Trophoblast cell (in vitro differentiated cells and primary cell): ENCODE data around the gene MAEA.
A peak's percentile ranks its signal among the peaks of the same experiment; 100 is the strongest.

Source experiments
- DNase-seq, 2 donors: peaks; one replicate each; pipeline ENCODE4 v3.0.0-alpha.2; 2016
- H2AFZ ChIP-seq: 2 replicates; pipeline ENCODE4 v1.6.1; 2013; ENCODE audit warnings: low read length, moderate library complexity, mild to moderate bottlenecking; ENCODE audit not compliant: insufficient read depth, poor library complexity
- H2AK5ac ChIP-seq: 2 replicates; pipeline ENCODE4 v1.6.1; 2013; ENCODE audit warnings: mild to moderate bottlenecking, low read length
- H2BK120ac ChIP-seq: 2 replicates; pipeline ENCODE4 v1.6.1; 2013; ENCODE audit warnings: low read length, mild to moderate bottlenecking, moderate library complexity; ENCODE audit not compliant: insufficient read depth, poor library complexity
- H2BK12ac ChIP-seq: 2 replicates; pipeline ENCODE4 v1.6.1; 2013; ENCODE audit warnings: mild to moderate bottlenecking, low read length, moderate library complexity
- H2BK5ac ChIP-seq: 2 replicates; pipeline ENCODE4 v1.6.1; 2013; ENCODE audit warnings: low read length, low read depth, moderate library complexity, mild to moderate bottlenecking; ENCODE audit not compliant: poor library complexity
- H3K14ac ChIP-seq: 2 replicates; pipeline ENCODE4 v1.6.1; 2013; ENCODE audit warnings: mild to moderate bottlenecking, low read length
- H3K18ac ChIP-seq: 2 replicates; pipeline ENCODE4 v1.6.1; 2013; ENCODE audit warnings: mild to moderate bottlenecking, low read length
- H3K23ac ChIP-seq: 2 replicates; pipeline ENCODE4 v1.6.1; 2013; ENCODE audit warnings: low read length
- H3K27ac ChIP-seq: 2 replicates; pipeline ENCODE4 v1.5.1; 2013; ENCODE audit warnings: low read depth, mild to moderate bottlenecking, inconsistent platforms, low read length, moderate library complexity
- H3K27me3 ChIP-seq: 2 replicates; pipeline ENCODE4 v1.6.1; 2013; ENCODE audit warnings: inconsistent platforms, mild to moderate bottlenecking, low read length, moderate library complexity; ENCODE audit not compliant: insufficient read depth
- H3K36me3 ChIP-seq, 2 experiments: 1 replicate in 1 of 2; 2 replicates in 1 of 2; pipeline ENCODE4 v1.6.1; 2013; ENCODE audit warnings: low read length in 2 of 2, mild to moderate bottlenecking in 2 of 2, moderate library complexity in 1 of 2; ENCODE audit not compliant: insufficient read depth in 2 of 2, control insufficient read depth in 1 of 2
- H3K4ac ChIP-seq: 2 replicates; pipeline ENCODE4 v1.6.1; 2013; ENCODE audit warnings: low read depth, mild to moderate bottlenecking, low read length, moderate library complexity
- H3K4me1 ChIP-seq, 2 experiments: 1 replicate in 1 of 2; 2 replicates in 1 of 2; pipeline ENCODE4 v1.6.1; 2013; ENCODE audit warnings: low read length in 2 of 2, mild to moderate bottlenecking in 2 of 2, moderate library complexity in 1 of 2; ENCODE audit not compliant: insufficient read depth in 2 of 2, control insufficient read depth in 1 of 2
- H3K4me2 ChIP-seq: 2 replicates; pipeline ENCODE4 v1.6.1; 2013; ENCODE audit warnings: inconsistent platforms, mild to moderate bottlenecking, low read length, moderate library complexity
- H3K4me3 ChIP-seq: 2 replicates; pipeline ENCODE4 v1.5.1; 2013; ENCODE audit warnings: mild to moderate bottlenecking, low read depth, low read length, inconsistent platforms
- H3K79me1 ChIP-seq: one replicate; pipeline ENCODE4 v1.6.1; 2013; ENCODE audit warnings: low read length
- H3K79me2 ChIP-seq: 2 replicates; pipeline ENCODE4 v1.6.1; 2013; ENCODE audit warnings: low read length, mild to moderate bottlenecking; ENCODE audit not compliant: control insufficient read depth, insufficient read depth, poor library complexity
- H3K9ac ChIP-seq: 2 replicates; pipeline ENCODE4 v1.6.1; 2013; ENCODE audit warnings: mild to moderate bottlenecking, low read length
- H3K9me3 ChIP-seq: 2 replicates; pipeline ENCODE4 v1.6.1; 2013; ENCODE audit warnings: low read depth, mild to moderate bottlenecking, control low read depth, inconsistent platforms, low read length; ENCODE audit not compliant: insufficient read depth
- H4K12ac ChIP-seq: 2 replicates; pipeline ENCODE4 v1.6.1; 2013; ENCODE audit warnings: low read depth, mild to moderate bottlenecking, low read length, moderate library complexity
- H4K8ac ChIP-seq: 2 replicates; pipeline ENCODE4 v1.6.1; 2013; ENCODE audit warnings: low read depth, mild to moderate bottlenecking, low read length, moderate library complexity
- H4K91ac ChIP-seq: one replicate; pipeline ENCODE4 v1.6.1; 2013; ENCODE audit warnings: low read depth, mild to moderate bottlenecking, low read length, moderate library complexity
- WGBS: extraction: QIAGEN DNeasy Blood & Tissue Kit; methylation state at CpG from one replicate; pipeline ENCODE4 v1.1.7; 2013; ENCODE audit warnings: missing lambda C conversion rate; ENCODE audit not compliant: insufficient read length, insufficient coverage; ENCODE audit errors: extremely low coverage; 5-methylcytosine and 5-hydroxymethylcytosine counted together

Gene MAEA

DNA sequence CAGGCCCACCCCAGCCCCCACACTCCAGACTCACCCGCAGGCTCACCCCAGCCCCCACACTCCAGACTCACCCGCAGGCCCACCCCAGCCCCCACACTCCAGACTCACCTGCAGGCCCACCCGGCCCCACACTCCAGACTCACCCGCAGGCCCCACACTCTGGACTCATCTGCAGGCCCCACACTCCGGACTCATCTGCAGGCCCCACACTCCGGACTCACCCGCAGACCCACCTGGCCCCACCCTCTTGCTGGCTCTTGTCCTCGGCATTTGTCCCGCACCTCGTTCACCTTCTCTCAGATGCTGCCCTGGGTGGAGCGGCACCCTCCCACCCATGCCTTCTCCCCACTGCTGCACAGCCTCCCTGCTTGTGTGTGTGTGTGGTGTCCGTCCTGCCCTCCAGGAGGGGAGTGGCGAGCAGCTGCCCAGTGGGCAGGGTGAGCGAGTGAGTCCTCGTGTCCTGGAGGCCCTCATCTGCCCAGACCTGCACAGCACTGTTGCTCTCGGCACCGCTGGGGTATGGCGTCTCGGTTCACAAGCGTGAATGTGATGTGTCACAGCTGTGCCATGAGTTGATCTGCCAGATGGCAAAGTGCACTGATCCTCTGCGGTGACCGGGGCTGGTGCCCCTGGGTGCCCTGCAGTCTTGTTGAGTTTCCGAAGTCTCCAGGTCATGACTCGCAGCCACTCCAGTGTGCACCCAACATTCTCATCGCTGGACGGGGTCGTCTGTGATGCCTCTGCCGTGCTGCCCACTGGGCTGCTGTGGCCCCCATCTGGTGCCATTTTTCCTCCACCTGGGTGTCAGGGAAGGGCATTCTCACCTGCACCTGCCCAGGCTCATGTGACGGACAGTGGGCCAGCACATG, 27.7 kb downstream of the MAEA start:
- Histone ChIP-seq H3K4me2 (no peak overlapping the region), H3K4me1 (no peaks in the 10 kb centered on the region), H4K91ac (no peak overlapping the region), H3K79me2 (no peaks in the 10 kb centered on the region), H4K8ac (no peak overlapping the region), H4K12ac (no peak overlapping the region), H2AK5ac (no peak overlapping the region), H3K9ac (no peak overlapping the region), H3K36me3 (peaks cover 67 to 69% of the 10 kb centered on the region in 2 experiments), H3K4me3 (peak overlapping the region; percentile 14), H2AFZ (no peak overlapping the region), H3K27ac (no peak overlapping the region), H3K23ac (no peak overlapping the region), H3K4ac (no peak overlapping the region), H3K27me3 (no peaks in the 10 kb centered on the region), H3K9me3 (no peaks in the 10 kb centered on the region), H3K14ac (no peak overlapping the region), H2BK5ac (no peak overlapping the region), H3K79me1 (no peaks in the 10 kb centered on the region), H3K18ac (no peak overlapping the region), H2BK12ac (no peak overlapping the region), H2BK120ac (no peak overlapping the region)
- no CpG with 5 or more reads among the region's 29 CpGs for WGBS
- DNase-seq, result no peak

DNA sequence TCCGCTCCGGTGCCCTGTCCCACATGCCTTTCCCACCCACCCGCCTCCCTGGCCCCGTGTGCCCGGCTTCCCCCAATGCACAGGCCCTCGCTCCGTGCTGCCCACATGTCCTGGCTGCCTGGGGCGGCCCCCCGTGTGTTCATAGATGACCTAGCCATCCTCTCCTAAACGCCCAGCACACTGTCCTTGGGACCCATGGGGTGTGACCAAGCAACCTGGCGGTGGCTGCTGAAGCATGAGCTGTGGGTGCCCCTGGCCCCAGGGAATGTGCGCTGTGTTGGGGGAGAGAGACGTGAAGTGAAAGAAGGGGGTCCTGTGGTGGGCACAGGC, 28.3 kb downstream of the MAEA start:
- no peak overlapping the region for H2BK120ac ChIP-seq
- WGBS, result no CpG with 5 or more reads among the region's 13 CpGs
- no peak overlapping the region for H3K14ac ChIP-seq
- no peaks in the 10 kb centered on the region for H3K4me1 ChIP-seq
- H2BK5ac ChIP-seq, result no peak overlapping the region
- no peak overlapping the region for H3K27ac ChIP-seq
- H2AK5ac ChIP-seq, result no peak overlapping the region
- H3K79me1 ChIP-seq, result no peaks in the 10 kb centered on the region
- no peak overlapping the region for H3K9ac ChIP-seq
- H3K4ac ChIP-seq, result no peak overlapping the region
- H3K79me2 ChIP-seq, result no peaks in the 10 kb centered on the region
- no peak overlapping the region for H4K91ac ChIP-seq
- no peak overlapping the region for H2AFZ ChIP-seq
- H4K8ac ChIP-seq, result no peak overlapping the region
- no peak for DNase-seq
- no peaks in the 10 kb centered on the region for H3K9me3 ChIP-seq
- no peak overlapping the region for H2BK12ac ChIP-seq
- H3K23ac ChIP-seq, result no peak overlapping the region
- H3K18ac ChIP-seq, result no peak overlapping the region
- no peak overlapping the region for H3K4me2 ChIP-seq
- no peak overlapping the region for H4K12ac ChIP-seq
- H3K27me3 ChIP-seq, result no peaks in the 10 kb centered on the region
- H3K36me3 ChIP-seq, result peaks cover 64 to 66% of the 10 kb centered on the region in 2 experiments
- H3K4me3 ChIP-seq, result no peak overlapping the region

- H3K79me1 ChIP-seq, result no peaks in the 10 kb centered on the region
- WGBS, result no CpG with 5 or more reads among the region's 18 CpGs
- DNase-seq, result no peak
Observed at GRCh38 chr4:1318488-1319213, 29.0 kb downstream of the MAEA start.

GRCh38 chr4:1321486-1321885, 31.8 kb downstream of the MAEA start:
- H4K91ac ChIP-seq, result no peak overlapping the region
- H2AFZ ChIP-seq, result no peak overlapping the region
- peaks cover 64 to 69% of the 10 kb centered on the region in 2 experiments for H3K36me3 ChIP-seq
- WGBS, result no CpG with 5 or more reads among the region's 13 CpGs
- no peak overlapping the region for H3K14ac ChIP-seq
- H3K79me2 ChIP-seq, result no peaks in the 10 kb centered on the region
- no peaks in the 10 kb centered on the region for H3K79me1 ChIP-seq
- no peak overlapping the region for H3K4ac ChIP-seq
- no peaks in the 10 kb centered on the region for H3K27me3 ChIP-seq
- H2BK5ac ChIP-seq, result no peak overlapping the region
- no peak overlapping the region for H4K12ac ChIP-seq
- H3K18ac ChIP-seq, result no peak overlapping the region
- no peak overlapping the region for H2BK12ac ChIP-seq
- H3K9me3 ChIP-seq, result peaks cover 4% of the 10 kb centered on the region
- H3K4me2 ChIP-seq, result no peak overlapping the region
- no peak overlapping the region for H3K27ac ChIP-seq
- no peak overlapping the region for H3K4me3 ChIP-seq
- no peak overlapping the region for H3K23ac ChIP-seq
- no peak overlapping the region for H2AK5ac ChIP-seq
- H3K4me1 ChIP-seq, result peaks cover 0 to 3% of the 10 kb centered on the region in 2 experiments
- DNase-seq, result no peak
- no peak overlapping the region for H3K9ac ChIP-seq
- no peak overlapping the region for H4K8ac ChIP-seq
- no peak overlapping the region for H2BK120ac ChIP-seq

More at GRCh38 chr4:1318488-1319213, 29.0 kb downstream of the MAEA start:
- no peak overlapping the region for H4K91ac ChIP-seq
- peaks cover 0 to 1% of the 10 kb centered on the region in 2 experiments for H3K4me1 ChIP-seq
- no peak overlapping the region for H3K4ac ChIP-seq
- no peak overlapping the region for H3K4me2 ChIP-seq
- H3K9me3 ChIP-seq, result peaks cover under 1% of the 10 kb centered on the region
- no peak overlapping the region for H2BK120ac ChIP-seq
- H2AK5ac ChIP-seq, result no peak overlapping the region
- H3K27ac ChIP-seq, result no peak overlapping the region
- no peaks in the 10 kb centered on the region for H3K27me3 ChIP-seq
- no peak overlapping the region for H3K9ac ChIP-seq
- no peak overlapping the region for H3K23ac ChIP-seq
- peaks cover 63 to 65% of the 10 kb centered on the region in 2 experiments for H3K36me3 ChIP-seq
- H3K4me3 ChIP-seq, result no peak overlapping the region
- H4K8ac ChIP-seq, result no peak overlapping the region
- H2AFZ ChIP-seq, result no peak overlapping the region
- H2BK5ac ChIP-seq, result no peak overlapping the region
- H2BK12ac ChIP-seq, result no peak overlapping the region
- peak overlapping the region; percentile 25 for H3K18ac ChIP-seq
- H3K14ac ChIP-seq, result no peak overlapping the region
- no peak overlapping the region for H4K12ac ChIP-seq
- no peaks in the 10 kb centered on the region for H3K79me2 ChIP-seq
